22Rv1 (cell line): ENCODE measurements around the gene GPC5.

Experiments
- ZFX ChIP-seq: fragments of 450-650 bp; IDR thresholded peaks from 2 replicates; pipeline ENCODE4 v1.6.1; 2017; ENCODE audit warnings: antibody characterized with exemption, borderline replicate concordance
- TF ChIP-seq, protein P1 (sequence below): fragments of 450-650 bp; IDR thresholded peaks from 2 replicates; pipeline ENCODE4 v1.5.1; 2017; ENCODE audit warnings: mild to moderate bottlenecking

DNA sequence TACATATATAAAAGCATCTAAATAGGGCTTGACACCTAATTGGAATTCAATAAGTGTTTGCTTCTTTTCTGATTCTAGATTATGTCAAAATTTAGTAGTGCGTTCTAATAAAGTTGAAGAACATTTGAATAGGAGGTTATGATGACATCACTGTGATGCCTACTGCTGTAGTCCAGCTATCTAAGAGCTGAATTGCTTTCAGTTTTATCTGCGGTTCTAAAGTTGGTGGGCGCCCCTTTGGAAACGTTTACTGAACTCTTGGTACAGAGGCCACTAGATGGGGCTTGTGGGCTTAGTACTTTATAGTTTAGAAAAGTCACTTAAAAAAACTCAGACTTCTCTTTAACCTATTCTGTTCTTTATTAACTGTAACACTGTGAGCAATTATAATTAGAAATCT lies 776.9 kb downstream of the GPC5 start:
- TF ChIP-seq, protein P1, sequence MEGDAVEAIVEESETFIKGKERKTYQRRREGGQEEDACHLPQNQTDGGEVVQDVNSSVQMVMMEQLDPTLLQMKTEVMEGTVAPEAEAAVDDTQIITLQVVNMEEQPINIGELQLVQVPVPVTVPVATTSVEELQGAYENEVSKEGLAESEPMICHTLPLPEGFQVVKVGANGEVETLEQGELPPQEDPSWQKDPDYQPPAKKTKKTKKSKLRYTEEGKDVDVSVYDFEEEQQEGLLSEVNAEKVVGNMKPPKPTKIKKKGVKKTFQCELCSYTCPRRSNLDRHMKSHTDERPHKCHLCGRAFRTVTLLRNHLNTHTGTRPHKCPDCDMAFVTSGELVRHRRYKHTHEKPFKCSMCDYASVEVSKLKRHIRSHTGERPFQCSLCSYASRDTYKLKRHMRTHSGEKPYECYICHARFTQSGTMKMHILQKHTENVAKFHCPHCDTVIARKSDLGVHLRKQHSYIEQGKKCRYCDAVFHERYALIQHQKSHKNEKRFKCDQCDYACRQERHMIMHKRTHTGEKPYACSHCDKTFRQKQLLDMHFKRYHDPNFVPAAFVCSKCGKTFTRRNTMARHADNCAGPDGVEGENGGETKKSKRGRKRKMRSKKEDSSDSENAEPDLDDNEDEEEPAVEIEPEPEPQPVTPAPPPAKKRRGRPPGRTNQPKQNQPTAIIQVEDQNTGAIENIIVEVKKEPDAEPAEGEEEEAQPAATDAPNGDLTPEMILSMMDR, result peak; percentile 58
- TF ChIP-seq ZFX, result no peak
